Muscle of leg (tissue), 11 donors: Measurements from ENCODE around the gene DNAH10. TPM values are rescaled to one million over a fixed set of nuclear protein-coding genes. Genes with fewer than 3 reads are reported as not detected.

Source experiments
- DNase-seq: peaks from one replicate; pipeline ENCODE4 v3.0.0; 2013
- H3K27ac ChIP-seq: one replicate; pipeline ENCODE4 v1.5.1; 2013; ENCODE audit warnings: mild to moderate bottlenecking, low read length, control low read depth
- H3K27me3 ChIP-seq: one replicate; pipeline ENCODE4 v1.6.1; 2013; ENCODE audit warnings: low read length; ENCODE audit not compliant: control insufficient read depth, insufficient read depth
- H3K36me3 ChIP-seq: one replicate; pipeline ENCODE4 v1.6.1; 2013; ENCODE audit warnings: low read length; ENCODE audit not compliant: control insufficient read depth, insufficient read depth
- H3K4me1 ChIP-seq: one replicate; pipeline ENCODE4 v1.6.1; 2013; ENCODE audit warnings: low read length; ENCODE audit not compliant: control insufficient read depth, insufficient read depth
- H3K4me3 ChIP-seq: one replicate; pipeline ENCODE4 v1.5.1; 2013; ENCODE audit warnings: low read length, control low read depth
- H3K9me3 ChIP-seq: replicated peaks from 2 replicates; pipeline ENCODE4 v1.6.1; 2013; ENCODE audit warnings: low read depth, low read length; ENCODE audit not compliant: control insufficient read depth
- WGBS: methylation state at CpG from one replicate; pipeline ENCODE4 v1.1.5; 2013; ENCODE audit warnings: missing lambda C conversion rate; ENCODE audit not compliant: insufficient coverage; 5-methylcytosine and 5-hydroxymethylcytosine counted together
- polyA plus RNA-seq, 8 donors: library from polyadenylated mRNA; unstranded; fragments of 120-200 nt; gene quantifications; one replicate each; pipeline versions ENCODE4 v1.2.1 to v1.2.3, GENCODE V29; 2013; ENCODE audit warnings: inconsistent platforms in 1 of 8, low replicate concordance in 1 of 8; ENCODE audit not compliant: insufficient read length in 8 of 8, insufficient read depth in 1 of 8
- total RNA-seq: library from RNA; stranded (reverse); fragments of 120-200 nt; gene quantifications from one replicate; pipeline ENCODE4 v1.2.4, GENCODE V29; 2013

DNAH10 gene
- total and polyA plus RNA-seq, 9 donors = 1.2 to 8.6 (median 1.7) TPM

GRCh38 chr12:123763093-123763492 lies 992 bp downstream of the DNAH10 start:
- Histone ChIP-seq H3K36me3 (no peaks in the 10 kb centered on the region), H3K9me3 (no peaks in the 10 kb centered on the region), H3K27ac (no peak overlapping the region), H3K4me3 (no peak overlapping the region), H3K27me3 (peaks cover 30% of the 10 kb centered on the region), H3K4me1 (peaks cover 5% of the 10 kb centered on the region)
- no peak for DNase-seq
- WGBS = 40% methylated on average over 3 of the region's 8 CpGs

DNA sequence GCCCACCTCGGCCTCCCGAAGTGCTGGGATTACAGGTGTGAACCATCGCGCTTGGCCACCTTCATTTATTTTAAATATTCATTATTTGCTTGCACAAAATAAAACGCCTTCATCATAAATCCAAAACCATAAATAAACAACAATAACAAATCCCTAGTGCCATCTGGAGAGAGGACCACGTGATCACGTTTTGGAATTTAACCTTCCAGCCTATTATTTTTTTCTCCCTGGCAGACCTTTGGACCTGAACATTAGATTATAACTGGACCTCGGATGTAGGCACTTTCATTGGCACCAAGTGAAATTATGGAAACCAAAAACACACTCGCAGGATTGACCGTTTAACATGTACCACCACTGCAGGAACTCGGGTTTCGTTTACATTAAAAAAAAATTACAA lies 2.0 kb downstream of the DNAH10 start:
- DNase-seq = no peak
- peaks cover 30% of the 10 kb centered on the region for H3K27me3 ChIP-seq
- H3K4me1 ChIP-seq = peaks cover 5% of the 10 kb centered on the region
- H3K27ac ChIP-seq = no peak overlapping the region
- no peaks in the 10 kb centered on the region for H3K9me3 ChIP-seq
- no peaks in the 10 kb centered on the region for H3K36me3 ChIP-seq
- no peak overlapping the region for H3K4me3 ChIP-seq
- 80% methylated on average over 10 of the region's 12 CpGs for WGBS

GRCh38 chr12:123765504-123766035 lies 3.5 kb downstream of the DNAH10 start:
- 50% methylated on average over 2 of the region's 2 CpGs for WGBS
- H3K27me3 ChIP-seq = peaks cover 30% of the 10 kb centered on the region
- peaks cover 5% of the 10 kb centered on the region for H3K4me1 ChIP-seq
- no peak overlapping the region for H3K27ac ChIP-seq
- no peaks in the 10 kb centered on the region for H3K36me3 ChIP-seq
- H3K4me3 ChIP-seq = no peak overlapping the region
- no peak for DNase-seq
- no peaks in the 10 kb centered on the region for H3K9me3 ChIP-seq

DNA sequence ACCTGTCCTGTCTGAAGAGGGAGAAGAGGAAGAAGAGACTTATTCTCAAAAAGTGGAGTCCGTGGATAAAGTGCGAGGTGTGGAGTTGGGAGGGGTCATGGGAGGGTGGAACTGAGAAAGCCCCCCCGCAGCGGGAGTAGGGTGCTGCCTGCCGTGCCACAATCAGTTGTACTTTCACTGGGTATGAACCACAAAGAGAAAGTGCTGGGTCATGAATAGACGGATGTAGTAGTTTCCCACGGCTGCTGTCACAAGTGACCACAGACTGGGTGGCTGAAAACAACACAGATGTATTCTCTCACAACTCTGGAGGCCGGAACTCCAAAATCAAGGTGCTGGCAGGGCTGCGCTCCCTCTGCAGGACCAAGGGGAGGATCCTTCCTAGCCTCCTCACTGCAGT lies 5.5 kb downstream of the DNAH10 start:
- H3K27me3 ChIP-seq = peaks cover 17% of the 10 kb centered on the region
- 79% methylated on average over 9 of the region's 9 CpGs for WGBS

GRCh38 chr12:123771261-123771660 lies 9.2 kb downstream of the DNAH10 start:
- WGBS = 77% methylated on average over 3 of the region's 7 CpGs
- Histone ChIP-seq H3K4me1 (no peaks in the 10 kb centered on the region), H3K4me3 (no peak overlapping the region), H3K36me3 (no peaks in the 10 kb centered on the region), H3K27ac (no peak overlapping the region), H3K9me3 (no peaks in the 10 kb centered on the region), H3K27me3 (peaks cover 4% of the 10 kb centered on the region)
- DNase-seq = no peak

More for the DNA sequence above, 5.5 kb downstream of the DNAH10 start:
- H3K27ac ChIP-seq = no peak overlapping the region
- H3K4me1 ChIP-seq = no peaks in the 10 kb centered on the region
- H3K4me3 ChIP-seq = no peak overlapping the region
- H3K9me3 ChIP-seq = no peaks in the 10 kb centered on the region
- no peak for DNase-seq
- H3K36me3 ChIP-seq = no peaks in the 10 kb centered on the region

GRCh38 chr12:123772074-123772473 lies 10.0 kb downstream of the DNAH10 start:
- no peaks in the 10 kb centered on the region for H3K9me3 ChIP-seq

DNA sequence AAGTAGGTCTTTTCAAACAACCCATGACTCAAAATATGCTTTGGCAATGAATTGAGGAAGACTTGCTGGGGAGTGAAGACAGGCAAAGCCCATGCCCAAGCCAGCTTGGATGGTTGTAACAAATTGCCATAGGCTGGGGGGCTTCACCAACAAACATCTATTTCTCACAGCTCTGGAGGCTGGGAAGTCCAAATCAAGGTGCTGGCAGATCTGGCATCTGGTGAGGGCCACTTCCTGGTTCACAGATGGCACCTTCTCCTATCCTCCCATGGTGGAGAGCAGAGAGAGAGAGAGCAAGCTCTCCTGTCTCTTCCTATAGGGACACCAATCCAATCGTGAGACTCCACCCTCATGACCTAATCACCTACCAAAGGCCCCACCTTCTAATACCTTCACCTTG lies 11.3 kb downstream of the DNAH10 start:
- WGBS = 40% methylated on average over 1 of the region's 1 CpG
- no peaks in the 10 kb centered on the region for H3K9me3 ChIP-seq

More at GRCh38 chr12:123772074-123772473, 10.0 kb downstream of the DNAH10 start:
- Histone ChIP-seq H3K27ac (no peak overlapping the region), H3K4me3 (no peak overlapping the region), H3K36me3 (no peaks in the 10 kb centered on the region), H3K27me3 (peaks cover 4% of the 10 kb centered on the region), H3K4me1 (no peaks in the 10 kb centered on the region)
- no peak for DNase-seq
- 75% methylated on average over 4 of the region's 5 CpGs for WGBS

GRCh38 chr12:123779551-123779950 lies 17.4 kb downstream of the DNAH10 start:
- Histone ChIP-seq H3K4me1 (no peaks in the 10 kb centered on the region), H3K27me3 (no peaks in the 10 kb centered on the region), H3K36me3 (no peaks in the 10 kb centered on the region), H3K9me3 (no peaks in the 10 kb centered on the region), H3K4me3 (no peak overlapping the region), H3K27ac (no peak overlapping the region)
- DNase-seq = no peak

More for the DNA sequence above, 11.3 kb downstream of the DNAH10 start:
- H3K27me3 ChIP-seq = no peaks in the 10 kb centered on the region
- no peak for DNase-seq
- H3K27ac ChIP-seq = no peak overlapping the region
- H3K36me3 ChIP-seq = no peaks in the 10 kb centered on the region
- no peaks in the 10 kb centered on the region for H3K4me1 ChIP-seq
- H3K4me3 ChIP-seq = no peak overlapping the region

DNA sequence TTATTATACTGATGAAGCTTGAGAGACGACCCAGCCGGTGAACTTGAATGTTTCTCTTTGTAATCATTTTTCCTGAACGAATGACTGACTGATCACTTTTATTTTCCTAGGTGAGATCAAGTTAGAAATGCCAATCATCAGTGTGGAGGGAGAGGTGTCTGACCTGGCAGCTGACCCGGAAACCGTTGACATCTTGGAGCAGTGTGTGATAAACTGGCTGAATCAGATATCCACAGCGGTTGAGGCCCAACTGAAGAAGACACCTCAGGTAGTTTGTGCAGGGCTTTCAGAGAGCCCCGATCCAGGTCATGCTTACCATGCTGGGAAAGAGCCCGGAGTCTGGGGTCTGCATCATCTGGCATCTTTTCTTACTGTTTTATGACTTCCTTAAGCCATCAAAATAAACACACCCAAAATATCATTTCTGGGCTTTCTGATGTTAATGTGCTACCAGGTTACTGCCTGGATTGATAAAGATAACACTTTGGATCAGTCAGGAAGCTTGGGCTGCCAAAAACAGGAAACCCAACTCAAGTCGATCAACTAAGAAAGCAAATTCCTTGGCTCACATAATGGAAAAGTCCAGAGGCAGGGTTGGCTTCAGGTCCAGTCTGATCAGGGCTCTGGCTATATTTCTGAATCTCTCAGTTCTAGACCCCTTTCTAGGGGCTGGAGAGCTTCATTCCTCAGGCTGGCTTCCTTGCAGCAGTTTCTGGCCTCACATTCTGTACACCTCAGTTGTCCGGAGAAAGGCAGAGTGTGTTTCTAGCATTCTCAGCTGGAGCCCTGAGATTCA lies 21.1 kb downstream of the DNAH10 start:
- 83% methylated on average over 9 of the region's 10 CpGs for WGBS
- no peak for DNase-seq
- no peak overlapping the region for H3K4me3 ChIP-seq

DNA sequence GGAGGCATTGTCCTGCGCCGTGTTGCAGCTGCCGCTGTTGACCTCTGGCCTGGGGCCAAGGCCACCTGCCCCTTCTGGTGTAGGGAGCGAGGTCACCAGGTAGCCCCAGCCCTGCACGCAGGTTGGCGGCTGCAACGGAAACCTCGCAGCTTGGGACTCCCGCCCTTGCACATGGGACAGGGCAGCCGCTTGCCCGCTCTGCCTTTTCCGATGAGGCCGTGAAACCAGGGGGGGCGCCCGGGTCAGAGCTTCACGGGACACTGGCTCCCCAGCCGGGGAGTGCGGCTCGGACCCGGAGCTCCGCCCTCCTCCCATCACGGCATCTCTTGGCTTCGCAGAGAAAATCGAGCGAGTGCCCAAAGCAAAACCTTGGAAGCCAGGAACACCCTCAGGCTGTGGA lies 25.4 kb downstream of the DNAH10 start:
- H3K4me3 ChIP-seq = no peak overlapping the region
- DNase-seq = no peak
- WGBS = 91% methylated on average over 25 of the region's 25 CpGs
- H3K4me1 ChIP-seq = no peaks in the 10 kb centered on the region
- no peaks in the 10 kb centered on the region for H3K27me3 ChIP-seq
- H3K9me3 ChIP-seq = no peaks in the 10 kb centered on the region
- H3K27ac ChIP-seq = no peak overlapping the region
- no peaks in the 10 kb centered on the region for H3K36me3 ChIP-seq

More for the DNA sequence above, 21.1 kb downstream of the DNAH10 start:
- Histone ChIP-seq H3K27me3 (no peaks in the 10 kb centered on the region), H3K4me1 (no peaks in the 10 kb centered on the region), H3K27ac (no peak overlapping the region), H3K36me3 (no peaks in the 10 kb centered on the region), H3K9me3 (no peaks in the 10 kb centered on the region)
